BJ (cell line): ENCODE measurements around the gene VWA5B1. TPM values are rescaled to one million over a fixed set of nuclear protein-coding genes. Genes with fewer than 3 reads are reported as not detected.
"Not testable (repeated sequence)": the region's sequence is repeated elsewhere in the genome, so short reads cannot be mapped to it uniquely, and the experiment has no call there.

Experiments used
- CTCF ChIA-PET: fragments of 350-600 bp; formaldehyde crosslinking; extraction: SDS; loops from one replicate; lab custom pipeline; 2021; ENCODE audit warnings: antibody characterized with exemption, inconsistent platforms; lab: Yijun Ruan, JAX
- POLR2A ChIA-PET: fragments of 300-600 bp; sonication (Branson Sonifier 250); formaldehyde crosslinking; extraction: SDS; loops from one replicate; lab custom pipeline; 2021; ENCODE audit warnings: antibody characterized with exemption; lab: Charles Lee
- DNase-seq: peaks from one replicate; pipeline ENCODE4 v3.0.0-alpha.2; 2011; ENCODE audit warnings: low read depth
- H3K27me3 ChIP-seq: 2 replicates; pipeline ENCODE4 v1.6.0; 2011; ENCODE audit warnings: low read length; ENCODE audit not compliant: control insufficient read depth, insufficient read depth
- H3K36me3 ChIP-seq: 2 replicates; pipeline ENCODE4 v1.5.1; 2011; ENCODE audit warnings: low read length; ENCODE audit not compliant: control insufficient read depth, insufficient read depth
- H3K4me3 ChIP-seq: 2 replicates; pipeline ENCODE4 v1.5.1; 2011; ENCODE audit warnings: low read depth, mild to moderate bottlenecking, control low read depth, low read length
- polyA plus RNA-seq: library from polyadenylated mRNA; depleted of rRNA; stranded (reverse); fragments of >200 nt; gene quantifications from 2 replicates; pipeline ENCODE4 v1.2.3, GENCODE V29; 2011
- TF ChIP-seq, protein P1 (sequence below): IDR thresholded peaks from 2 replicates; pipeline ENCODE4 v1.5.1; 2011; ENCODE audit warnings: low read depth, mild to moderate bottlenecking, control low read depth, inconsistent platforms, low read length, moderate library complexity; ENCODE audit not compliant: insufficient read depth

VWA5B1 gene
- polyA plus RNA-seq, 1 experiment = not detected

DNA sequence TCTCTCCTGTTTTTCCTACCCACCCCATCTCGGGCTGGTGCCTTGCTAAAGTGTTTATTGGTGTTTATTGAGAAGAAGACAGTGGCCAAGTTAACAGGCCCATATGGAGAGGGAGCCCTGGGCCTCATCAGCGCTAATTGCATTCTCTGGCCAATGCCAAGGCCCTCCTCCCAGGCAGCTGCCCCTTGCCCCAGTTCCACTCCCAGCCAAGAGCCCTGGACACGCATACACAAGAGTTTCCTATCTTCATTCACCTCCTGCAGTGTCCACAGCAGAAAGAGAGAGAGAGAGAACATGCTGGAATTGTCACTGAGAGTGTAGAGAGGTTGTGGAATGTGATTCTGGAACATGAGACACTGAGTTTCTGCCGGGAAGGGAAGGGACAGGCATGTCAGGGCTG is 25.4 kb upstream of the VWA5B1 start:
- no peak for DNase-seq
- no peak overlapping the region for H3K4me3 ChIP-seq
- peaks cover 7% of the 10 kb centered on the region for H3K27me3 ChIP-seq
- POLR2A ChIA-PET = no interaction called here
- TF ChIP-seq, protein P1, sequence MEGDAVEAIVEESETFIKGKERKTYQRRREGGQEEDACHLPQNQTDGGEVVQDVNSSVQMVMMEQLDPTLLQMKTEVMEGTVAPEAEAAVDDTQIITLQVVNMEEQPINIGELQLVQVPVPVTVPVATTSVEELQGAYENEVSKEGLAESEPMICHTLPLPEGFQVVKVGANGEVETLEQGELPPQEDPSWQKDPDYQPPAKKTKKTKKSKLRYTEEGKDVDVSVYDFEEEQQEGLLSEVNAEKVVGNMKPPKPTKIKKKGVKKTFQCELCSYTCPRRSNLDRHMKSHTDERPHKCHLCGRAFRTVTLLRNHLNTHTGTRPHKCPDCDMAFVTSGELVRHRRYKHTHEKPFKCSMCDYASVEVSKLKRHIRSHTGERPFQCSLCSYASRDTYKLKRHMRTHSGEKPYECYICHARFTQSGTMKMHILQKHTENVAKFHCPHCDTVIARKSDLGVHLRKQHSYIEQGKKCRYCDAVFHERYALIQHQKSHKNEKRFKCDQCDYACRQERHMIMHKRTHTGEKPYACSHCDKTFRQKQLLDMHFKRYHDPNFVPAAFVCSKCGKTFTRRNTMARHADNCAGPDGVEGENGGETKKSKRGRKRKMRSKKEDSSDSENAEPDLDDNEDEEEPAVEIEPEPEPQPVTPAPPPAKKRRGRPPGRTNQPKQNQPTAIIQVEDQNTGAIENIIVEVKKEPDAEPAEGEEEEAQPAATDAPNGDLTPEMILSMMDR = no peak
- CTCF ChIA-PET = no interaction called here
- H3K36me3 ChIP-seq = no peaks in the 10 kb centered on the region

DNA sequence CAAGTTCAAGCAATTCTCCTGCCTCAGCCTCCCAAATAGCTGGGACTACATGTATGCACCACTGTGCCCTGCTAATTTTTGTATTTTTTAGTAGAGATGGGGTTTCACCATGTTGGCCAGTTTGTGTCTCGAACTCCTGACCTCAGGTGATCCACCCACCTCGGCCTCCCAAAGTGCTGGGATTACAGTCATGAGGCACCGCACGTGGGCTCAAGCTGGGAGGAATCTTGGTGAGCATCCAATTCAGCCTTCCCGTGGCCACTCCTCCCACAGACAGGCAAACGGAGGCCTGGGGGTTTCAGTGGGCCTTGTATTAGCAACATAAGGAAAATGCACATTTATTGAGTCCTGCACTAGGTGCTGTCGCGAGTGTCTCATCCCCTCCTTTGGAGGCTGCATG is 24.5 kb upstream of the VWA5B1 start:
- Histone ChIP-seq H3K36me3 (no peaks in the 10 kb centered on the region), H3K27me3 (peaks cover 7% of the 10 kb centered on the region), H3K4me3 (no peak overlapping the region)
- TF ChIP-seq, protein P1 = no peak
- no peak for DNase-seq
- ChIA-PET CTCF (no interaction called here), POLR2A (no interaction called here)

DNA sequence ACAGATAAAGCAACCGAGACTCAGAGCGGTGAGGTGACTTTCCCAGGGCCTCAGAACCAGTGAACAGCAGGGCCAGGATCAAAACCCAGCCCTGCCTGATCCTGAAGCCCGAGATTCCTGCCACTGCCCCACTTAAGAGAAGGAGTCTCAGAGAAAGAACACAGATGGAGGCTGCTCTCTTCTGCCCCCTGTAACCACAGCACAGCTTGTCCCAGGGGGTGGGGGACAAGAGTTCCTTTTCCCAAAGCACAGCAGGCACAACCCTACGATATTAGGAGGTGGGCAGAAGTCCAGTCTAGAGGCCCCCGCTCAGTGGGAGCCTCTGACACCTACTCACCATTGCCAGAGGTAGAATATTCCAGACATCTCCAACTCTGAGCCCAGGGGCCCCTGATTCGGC is 24.0 kb upstream of the VWA5B1 start:
- CTCF ChIA-PET = no interaction called here

DNA sequence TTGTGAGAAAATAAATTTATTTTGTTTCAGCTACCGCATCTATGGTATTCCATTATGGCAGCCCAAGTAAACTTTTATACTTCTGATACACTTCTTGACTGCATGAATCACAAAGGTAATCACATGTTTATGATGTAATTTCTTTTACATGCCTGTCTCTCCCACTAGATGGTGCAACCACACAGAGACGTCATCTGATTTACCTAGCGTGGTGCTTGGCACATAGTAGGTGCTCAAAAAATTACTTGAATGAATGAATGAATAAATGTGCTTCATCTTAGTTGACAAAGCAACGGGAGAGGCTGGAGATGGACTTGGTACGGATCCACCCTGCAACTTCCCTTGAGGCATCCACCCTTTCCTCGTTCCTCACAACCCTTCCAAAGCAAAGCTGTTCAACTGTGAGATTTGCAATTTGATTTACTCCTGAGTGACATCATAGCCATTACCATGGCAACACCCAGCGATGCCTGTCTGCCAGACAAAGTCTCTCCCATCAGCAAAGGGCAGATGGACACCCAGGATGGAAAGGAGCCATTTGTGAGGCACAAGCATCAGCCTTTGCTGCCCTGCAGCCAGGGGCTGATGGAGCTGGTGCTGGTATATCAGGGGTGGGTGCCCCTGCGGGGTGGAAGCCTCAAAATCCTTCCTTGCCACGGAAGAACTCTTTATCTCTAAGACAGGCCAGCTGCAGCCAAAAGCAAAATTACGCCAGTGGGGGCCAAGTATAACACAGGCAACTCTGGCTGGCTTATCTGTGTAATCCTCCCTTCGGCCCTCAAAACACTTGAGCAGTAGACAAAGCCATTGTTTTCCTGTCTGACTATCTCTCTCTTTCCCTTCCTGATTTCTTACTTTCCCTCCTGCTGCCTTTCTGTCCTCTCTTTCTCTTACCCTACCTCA is 18.9 kb upstream of the VWA5B1 start:
- DNase-seq = no peak
- POLR2A ChIA-PET = no interaction called here
- no peak overlapping the region for H3K4me3 ChIP-seq
- peaks cover 7% of the 10 kb centered on the region for H3K27me3 ChIP-seq
- CTCF ChIA-PET = no interaction called here
- no peaks in the 10 kb centered on the region for H3K36me3 ChIP-seq
- TF ChIP-seq, protein P1 = no peak

More for the DNA sequence above, 24.0 kb upstream of the VWA5B1 start:
- POLR2A ChIA-PET = no interaction called here
- TF ChIP-seq, protein P1 = no peak
- Histone ChIP-seq H3K36me3 (no peaks in the 10 kb centered on the region), H3K4me3 (no peak overlapping the region), H3K27me3 (peaks cover 5% of the 10 kb centered on the region)
- no peak for DNase-seq

DNA sequence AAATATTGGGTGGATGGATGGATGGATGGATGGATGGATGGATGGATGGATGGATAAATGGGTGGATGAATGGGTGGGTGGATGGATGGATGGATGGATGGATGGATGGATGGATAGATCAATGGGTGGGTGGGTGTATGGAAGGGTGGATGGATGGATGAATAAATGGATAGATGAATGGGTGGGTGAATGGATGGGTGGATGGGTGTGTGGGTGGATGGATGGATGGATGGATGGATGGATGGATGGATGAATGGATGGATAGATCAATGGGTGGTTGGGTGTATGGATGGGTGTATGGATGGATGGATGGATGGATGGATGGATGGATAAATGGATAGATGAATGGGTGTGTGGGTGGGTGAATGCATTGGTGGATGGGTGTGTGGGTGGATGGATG is 17.0 kb upstream of the VWA5B1 start:
- CTCF ChIA-PET = interaction anchor here (0.6 kb wide), 1 partner anchor 158 kb away, joined by 3 read pairs; no protein-coding TSS in a partner anchor
- H3K36me3 ChIP-seq, DNase-seq, POLR2A ChIA-PET, H3K4me3 ChIP-seq, H3K27me3 ChIP-seq: not testable (repeated sequence)
